ENCODE data around the gene CLDN18. TPM values are rescaled to one million over a fixed set of nuclear protein-coding genes. Genes with fewer than 3 reads are reported as not detected.

CLDN18 gene
- total and polyA plus RNA-seq, 10 of the 15 experiments (the other 5 are each of a cell fraction or from before 2014, with no cell fraction given), result 0.05 to 0.28 (median 0.18) TPM; not detected in 1

- TF ChIP-seq HSF1 (IDR thresholded peaks at IDR 0.05; ENCODE audit: low read depth, low read length) (no peak), RB1 (IDR thresholded peaks at IDR 0.05; ENCODE audit: borderline replicate concordance) (no peak), USF1 (IDR thresholded peaks at IDR 0.05; ENCODE audit: borderline replicate concordance, extremely low read length, insufficient read depth, low read depth, low read length) (no peak), ZNF384 (IDR thresholded peaks at IDR 0.05; ENCODE audit: borderline replicate concordance, low read depth, low read length) (no peak)
Observed at GRCh38 chr3:137998121-137999042, 11.6 kb upstream of the CLDN18 start (continued).

- Histone ChIP-seq H3K79me2 (ENCODE audit: control insufficient read depth, insufficient read depth, low read length) (no peaks in the 10 kb centered on the region), H3K4me1 (ENCODE audit: control insufficient read depth, insufficient read depth, low read length) (no peaks in the 10 kb centered on the region), H3K27ac (ENCODE audit: control insufficient read depth, insufficient read depth) (no peak overlapping the region), H4K20me1 (ENCODE audit: control insufficient read depth, insufficient read depth) (no peaks in the 10 kb centered on the region), H3K9ac (ENCODE audit: control insufficient read depth, insufficient read depth, low read length) (no peak overlapping the region), H3K4me3 (no peak overlapping the region), H2AFZ (ENCODE audit: control insufficient read depth, low read depth, low read length) (no peak overlapping the region), H3K36me3 (ENCODE audit: control insufficient read depth in 2 of 2, insufficient read depth in 2 of 2, low read length in 1 of 2) (no peaks in the 10 kb centered on the region), H3K9me3 (replicated peaks; ENCODE audit: control insufficient read depth, insufficient read depth, low read length) (no peaks in the 10 kb centered on the region), H3K4me2 (ENCODE audit: control insufficient read depth, insufficient read depth) (no peak overlapping the region), H3K27me3 (replicated peaks in 1 of 2; ENCODE audit: control insufficient read depth in 2 of 2, insufficient read depth in 2 of 2, low read length in 1 of 2) (no peaks in the 10 kb centered on the region)
- 52% methylated on average over 2 of the region's 2 CpGs for WGBS (ENCODE audit: insufficient coverage, insufficient replicate concordance, low lambda C conversion rate, missing lambda C conversion rate)
- no peak for FAIRE-seq
- intact Hi-C loops (cut with micrococcal nuclease; ENCODE audit: unreplicated experiment), result no loop called here
- CTCF ChIA-PET, result no interaction called here
- RAD21 ChIA-PET (ENCODE audit: unreplicated experiment), result no interaction called here
- in situ Hi-C loops (cut with MboI), result no loop called here
- no peak for DNase-seq (ENCODE audit: low read depth, low spot score)
- POLR2A ChIA-PET, result no interaction called here
- ATAC-seq, result no peak
- no TSS peak for BruUV-seq (replicated peaks)
- SMC1A ChIA-PET (ENCODE audit: uncharacterized antibody, unreplicated experiment), result no interaction called here
- TF ChIP-seq CREM (IDR thresholded peaks at IDR 0.05; ENCODE audit: low read depth), result no peak
- no peak for TF ChIP-seq E4F1 (IDR thresholded peaks at IDR 0.05; ENCODE audit: borderline replicate concordance, partially characterized antibody)
- TF ChIP-seq HCFC1 (IDR thresholded peaks at IDR 0.05; ENCODE audit: low read length), result no peak
- TF ChIP-seq SREBF2 (IDR thresholded peaks at IDR 0.05; ENCODE audit: low read length), result no peak
- no peak for TF ChIP-seq SP1 (IDR thresholded peaks at IDR 0.05; ENCODE audit: low read depth, low read length)
- no peak for TF ChIP-seq NFYB (IDR thresholded peaks at IDR 0.05; ENCODE audit: insufficient read depth, low read depth, low read length)
- no peak for TF ChIP-seq SMC3 (IDR thresholded peaks at IDR 0.05; ENCODE audit: borderline replicate concordance, low read length)
- TF ChIP-seq SUZ12 (IDR thresholded peaks at IDR 0.05; ENCODE audit: unreplicated experiment), result no peak
- no peak for TF ChIP-seq RUNX3 (IDR thresholded peaks at IDR 0.05; ENCODE audit: low read length)
- TF ChIP-seq SUPT20H (IDR thresholded peaks at IDR 0.05; ENCODE audit: borderline replicate concordance, control insufficient read depth, low read depth, low read length), result no peak
Observed at GRCh38 chr3:138003069-138003468, 6.9 kb upstream of the CLDN18 start.

Data from GM12878 (cell line).